Measurements from ENCODE around the gene SLC9A9. TPM values are rescaled to one million over a fixed set of nuclear protein-coding genes. Genes with fewer than 3 reads are reported as not detected.

Gene SLC9A9
- total RNA-seq, 1 experiment from 2014 or later = 2.2 TPM

DNA sequence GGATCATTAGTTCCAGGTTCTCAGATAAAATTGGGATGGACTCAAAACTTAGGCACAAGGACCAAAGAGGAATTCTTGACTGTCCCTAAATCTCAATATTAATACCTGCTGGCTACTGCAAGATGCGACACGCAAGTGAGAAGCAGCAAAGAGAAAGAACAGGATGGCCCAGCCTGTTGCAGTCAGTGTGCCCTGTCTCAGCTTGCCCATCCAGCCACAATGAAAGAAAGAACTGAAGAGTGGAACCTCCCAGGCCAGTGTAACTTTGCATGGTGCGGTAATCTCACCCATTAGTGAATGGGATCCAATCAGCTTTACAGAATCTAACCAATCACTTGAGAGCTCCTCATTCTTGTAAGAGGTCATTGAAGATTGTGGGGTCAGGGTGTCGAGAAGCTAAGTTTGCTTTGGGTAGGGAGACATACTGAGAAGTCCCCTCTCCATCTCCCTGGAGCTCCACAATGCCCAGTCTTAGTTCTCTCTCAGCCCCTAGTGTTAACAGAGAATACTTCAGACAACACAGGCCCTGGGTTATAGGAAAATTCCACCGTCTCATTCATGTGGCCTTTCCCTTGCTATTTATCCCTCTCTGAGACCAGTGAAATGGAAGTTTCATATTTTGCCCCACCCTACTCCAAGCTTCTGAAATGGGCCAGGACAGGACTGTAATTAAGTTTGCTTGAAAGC, 3.2 kb upstream of the SLC9A9 start:
- intact Hi-C loops (cut with micrococcal nuclease) = no loop called here
- Mint-ChIP-seq H3K27ac (ENCODE audit: low read depth, unreplicated experiment) (no peak overlapping the region), H3K36me3 (ENCODE audit: insufficient read depth, unreplicated experiment) (peaks cover 6% of the 10 kb centered on the region), H3K4me3 (ENCODE audit: unreplicated experiment) (no peak overlapping the region), H3K4me1 (ENCODE audit: insufficient read depth, unreplicated experiment) (peaks cover 49% of the 10 kb centered on the region), H3K9me3 (ENCODE audit: unreplicated experiment) (no peaks in the 10 kb centered on the region), H3K27me3 (ENCODE audit: insufficient read depth, unreplicated experiment) (no peaks in the 10 kb centered on the region)
- TF ChIP-seq, protein P1, sequence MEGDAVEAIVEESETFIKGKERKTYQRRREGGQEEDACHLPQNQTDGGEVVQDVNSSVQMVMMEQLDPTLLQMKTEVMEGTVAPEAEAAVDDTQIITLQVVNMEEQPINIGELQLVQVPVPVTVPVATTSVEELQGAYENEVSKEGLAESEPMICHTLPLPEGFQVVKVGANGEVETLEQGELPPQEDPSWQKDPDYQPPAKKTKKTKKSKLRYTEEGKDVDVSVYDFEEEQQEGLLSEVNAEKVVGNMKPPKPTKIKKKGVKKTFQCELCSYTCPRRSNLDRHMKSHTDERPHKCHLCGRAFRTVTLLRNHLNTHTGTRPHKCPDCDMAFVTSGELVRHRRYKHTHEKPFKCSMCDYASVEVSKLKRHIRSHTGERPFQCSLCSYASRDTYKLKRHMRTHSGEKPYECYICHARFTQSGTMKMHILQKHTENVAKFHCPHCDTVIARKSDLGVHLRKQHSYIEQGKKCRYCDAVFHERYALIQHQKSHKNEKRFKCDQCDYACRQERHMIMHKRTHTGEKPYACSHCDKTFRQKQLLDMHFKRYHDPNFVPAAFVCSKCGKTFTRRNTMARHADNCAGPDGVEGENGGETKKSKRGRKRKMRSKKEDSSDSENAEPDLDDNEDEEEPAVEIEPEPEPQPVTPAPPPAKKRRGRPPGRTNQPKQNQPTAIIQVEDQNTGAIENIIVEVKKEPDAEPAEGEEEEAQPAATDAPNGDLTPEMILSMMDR (IDR thresholded peaks at IDR 0.05; ENCODE audit: unreplicated experiment) = no peak
- POLR2A ChIA-PET = interaction anchor here (0.9 to 5.2 kb wide), 6 partner anchors 10 to 121 kb away, joined by 3 to 58 read pairs (median 8); partner anchors contain the start of gene DIPK2A
- peak; percentile 34 for DNase-seq (ENCODE audit: unreplicated experiment)
- BruUV-seq (replicated peaks) = no TSS peak
- CTCF ChIA-PET = interaction anchor here (0.6 to 5.9 kb wide), 4 partner anchors 9 to 75 kb away, joined by 3 to 37 read pairs (median 4); no protein-coding TSS in a partner anchor

DNA sequence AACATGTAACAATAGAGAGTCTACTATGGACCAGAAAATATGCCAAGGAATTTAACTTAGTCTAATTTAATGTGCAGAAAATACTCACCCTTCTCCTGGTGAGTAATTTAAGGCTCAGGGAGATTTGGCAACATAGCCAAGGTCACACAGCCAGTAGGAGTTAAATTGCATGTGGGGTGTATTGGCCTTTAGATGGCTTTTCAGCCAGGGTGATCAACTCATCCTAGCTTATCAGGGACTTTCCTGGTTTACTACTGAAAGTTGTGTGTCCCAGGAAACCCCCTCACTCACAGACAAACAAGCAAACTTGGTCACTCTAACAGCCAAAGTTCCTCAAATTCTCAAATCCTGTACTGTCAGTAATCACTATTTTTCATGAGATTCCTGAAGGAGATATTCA, 2.6 kb upstream of the SLC9A9 start:
- no peaks in the 10 kb centered on the region for H3K27me3 Mint-ChIP-seq (ENCODE audit: insufficient read depth, unreplicated experiment)
- ChIA-PET POLR2A (interaction anchor here (0.7 to 5.2 kb wide), 12 partner anchors 10 to 242 kb away, joined by 3 to 58 read pairs (median 6); partner anchors contain the start of gene DIPK2A), CTCF (interaction anchor here (0.6 to 5.9 kb wide), 5 partner anchors 10 to 126 kb away, joined by 3 to 37 read pairs (median 3); no protein-coding TSS in a partner anchor)
- H3K4me1 Mint-ChIP-seq (ENCODE audit: insufficient read depth, unreplicated experiment) = peaks cover 49% of the 10 kb centered on the region
- H3K9me3 Mint-ChIP-seq (ENCODE audit: unreplicated experiment) = no peaks in the 10 kb centered on the region
- peak; percentile 51 for DNase-seq (ENCODE audit: unreplicated experiment)
- intact Hi-C loops (cut with micrococcal nuclease) = no loop called here
- peak overlapping the region; percentile 70 for H3K4me3 Mint-ChIP-seq (ENCODE audit: unreplicated experiment)
- H3K36me3 Mint-ChIP-seq (ENCODE audit: insufficient read depth, unreplicated experiment) = peaks cover 6% of the 10 kb centered on the region
- no TSS peak for BruUV-seq (replicated peaks)
- no peak overlapping the region for H3K27ac Mint-ChIP-seq (ENCODE audit: low read depth, unreplicated experiment)
- TF ChIP-seq, protein P1 (IDR thresholded peaks at IDR 0.05; ENCODE audit: unreplicated experiment) = no peak

DNA sequence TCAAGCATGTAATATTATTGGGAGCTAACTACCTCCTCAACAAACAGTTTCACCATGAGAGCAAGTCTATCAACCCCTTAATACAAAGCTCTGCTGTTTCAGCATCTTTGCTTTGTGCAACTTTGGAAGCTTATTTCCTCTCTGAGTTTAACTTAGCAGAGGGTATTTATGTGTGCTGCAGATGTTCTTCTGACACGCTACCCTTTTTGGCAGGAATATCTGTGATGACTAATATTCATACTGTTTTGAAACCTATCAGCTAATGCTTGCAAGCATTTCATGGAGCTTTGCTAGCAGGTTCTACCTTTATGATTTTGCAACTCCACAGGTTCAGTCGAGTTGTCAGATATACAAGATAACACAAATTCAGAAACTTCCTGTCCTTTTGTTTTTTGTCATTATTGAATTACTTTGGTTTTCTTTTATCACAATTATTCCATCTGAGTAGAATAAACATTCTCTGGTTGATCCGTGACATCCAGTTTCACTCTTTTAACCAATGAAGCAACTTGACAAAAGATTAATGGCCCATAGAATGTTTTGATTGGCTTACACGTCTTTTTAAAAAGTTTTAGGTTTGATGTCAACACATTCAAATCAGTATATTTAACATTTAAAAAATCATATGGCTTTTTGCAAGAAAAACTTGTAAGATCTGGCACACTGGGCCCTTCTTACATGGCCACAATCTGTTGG, 1.7 kb upstream of the SLC9A9 start:
- BruUV-seq (replicated peaks) = no TSS peak
- Mint-ChIP-seq H3K4me3 (ENCODE audit: unreplicated experiment) (peak overlapping the region; percentile 70), H3K4me1 (ENCODE audit: insufficient read depth, unreplicated experiment) (peaks cover 49% of the 10 kb centered on the region), H3K9me3 (ENCODE audit: unreplicated experiment) (no peaks in the 10 kb centered on the region), H3K27ac (ENCODE audit: low read depth, unreplicated experiment) (peak overlapping the region; percentile 46), H3K36me3 (ENCODE audit: insufficient read depth, unreplicated experiment) (peaks cover 6% of the 10 kb centered on the region), H3K27me3 (ENCODE audit: insufficient read depth, unreplicated experiment) (no peaks in the 10 kb centered on the region)
- TF ChIP-seq, protein P1 (IDR thresholded peaks at IDR 0.05; ENCODE audit: unreplicated experiment) = no peak
- intact Hi-C loops (cut with micrococcal nuclease) = loop anchor here (5.0 kb wide), 1 partner anchor 73 kb away; no protein-coding TSS in a partner anchor
- peak; percentile 91 for DNase-seq (ENCODE audit: unreplicated experiment)
- ChIA-PET POLR2A (interaction anchor here (0.7 to 5.2 kb wide), 23 partner anchors 10 to 849 kb away, joined by 3 to 58 read pairs (median 4); partner anchors contain the start of genes DIPK2A and U2SURP), CTCF (interaction anchor here (0.6 to 2.3 kb wide), 12 partner anchors 10 to 1248 kb away, joined by 3 to 11 read pairs (median 3); partner anchors contain the start of gene DIPK2A)

DNA sequence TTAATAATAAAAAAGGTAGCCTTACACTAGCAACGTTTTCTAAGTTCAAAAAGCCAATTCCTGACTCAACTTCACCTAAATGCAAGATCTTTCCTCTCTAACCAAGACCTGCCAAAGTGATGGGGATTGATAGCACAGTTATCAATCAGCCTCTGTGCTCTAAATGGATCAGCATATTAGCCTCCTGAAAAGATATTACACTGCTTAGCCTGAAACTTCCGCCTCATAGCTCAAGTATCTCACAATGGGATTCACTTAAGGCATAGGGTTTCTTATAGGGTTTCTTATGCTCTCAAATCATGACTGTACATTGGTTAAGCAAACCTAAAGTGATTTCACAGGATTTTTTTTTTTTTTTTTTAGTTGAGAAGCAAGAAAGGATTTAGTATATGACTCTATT, 436 bp upstream of the SLC9A9 start:
- Mint-ChIP-seq H3K36me3 (ENCODE audit: insufficient read depth, unreplicated experiment) (peaks cover 6% of the 10 kb centered on the region), H3K4me3 (ENCODE audit: unreplicated experiment) (peak overlapping the region; percentile 97), H3K4me1 (ENCODE audit: insufficient read depth, unreplicated experiment) (peaks cover 49% of the 10 kb centered on the region), H3K27ac (ENCODE audit: low read depth, unreplicated experiment) (peak overlapping the region; percentile 91), H3K9me3 (ENCODE audit: unreplicated experiment) (no peaks in the 10 kb centered on the region), H3K27me3 (ENCODE audit: insufficient read depth, unreplicated experiment) (no peaks in the 10 kb centered on the region)
- ChIA-PET POLR2A (interaction anchor here (0.7 to 5.2 kb wide), 18 partner anchors 8 to 1270 kb away, joined by 3 to 58 read pairs (median 4); partner anchors contain the start of genes ATR, DIPK2A and U2SURP), CTCF (interaction anchor here (1.0 to 2.3 kb wide), 5 partner anchors 37 to 123 kb away, joined by 3 to 11 read pairs (median 5); partner anchors contain the start of gene DIPK2A)
- BruUV-seq (replicated peaks) = no TSS peak
- intact Hi-C loops (cut with micrococcal nuclease) = loop anchor here (5.0 kb wide), 1 partner anchor 71 kb away; no protein-coding TSS in a partner anchor
- TF ChIP-seq, protein P1 (IDR thresholded peaks at IDR 0.05; ENCODE audit: unreplicated experiment) = no peak
- DNase-seq (ENCODE audit: unreplicated experiment) = no peak

All from MCF 10A (cell line).